Measurements from ENCODE around the gene PID1.

DNA sequence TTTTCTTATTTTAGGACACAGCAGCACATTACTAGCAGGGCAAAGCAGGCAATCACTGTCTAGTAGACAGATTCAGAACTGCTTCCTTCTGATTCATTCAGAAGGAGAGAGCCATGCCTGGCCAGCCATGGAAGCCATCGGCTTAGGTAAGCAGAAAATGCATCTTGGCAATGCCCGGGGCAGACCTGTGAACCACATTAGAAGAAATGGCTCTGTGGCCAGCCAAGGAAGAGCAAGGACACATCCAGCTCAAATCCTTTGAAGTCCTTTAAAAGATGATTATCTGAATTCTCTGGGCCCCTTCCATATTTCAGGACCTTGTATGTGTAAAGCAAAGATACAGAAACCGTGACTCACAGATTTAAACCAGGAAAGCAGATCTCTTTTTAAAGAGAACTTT, 227.4 kb downstream of the PID1 start:
- TF ChIP-seq, protein P1, sequence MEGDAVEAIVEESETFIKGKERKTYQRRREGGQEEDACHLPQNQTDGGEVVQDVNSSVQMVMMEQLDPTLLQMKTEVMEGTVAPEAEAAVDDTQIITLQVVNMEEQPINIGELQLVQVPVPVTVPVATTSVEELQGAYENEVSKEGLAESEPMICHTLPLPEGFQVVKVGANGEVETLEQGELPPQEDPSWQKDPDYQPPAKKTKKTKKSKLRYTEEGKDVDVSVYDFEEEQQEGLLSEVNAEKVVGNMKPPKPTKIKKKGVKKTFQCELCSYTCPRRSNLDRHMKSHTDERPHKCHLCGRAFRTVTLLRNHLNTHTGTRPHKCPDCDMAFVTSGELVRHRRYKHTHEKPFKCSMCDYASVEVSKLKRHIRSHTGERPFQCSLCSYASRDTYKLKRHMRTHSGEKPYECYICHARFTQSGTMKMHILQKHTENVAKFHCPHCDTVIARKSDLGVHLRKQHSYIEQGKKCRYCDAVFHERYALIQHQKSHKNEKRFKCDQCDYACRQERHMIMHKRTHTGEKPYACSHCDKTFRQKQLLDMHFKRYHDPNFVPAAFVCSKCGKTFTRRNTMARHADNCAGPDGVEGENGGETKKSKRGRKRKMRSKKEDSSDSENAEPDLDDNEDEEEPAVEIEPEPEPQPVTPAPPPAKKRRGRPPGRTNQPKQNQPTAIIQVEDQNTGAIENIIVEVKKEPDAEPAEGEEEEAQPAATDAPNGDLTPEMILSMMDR (conservative IDR thresholded peaks at IDR 0.05) = no peak
- no peak for TF ChIP-seq EZH2 (IDR thresholded peaks at IDR 0.05; ENCODE audit: low read depth)

All from PC-9 (cell line).